ENCODE data around the gene RNF32. TPM values are rescaled to one million over a fixed set of nuclear protein-coding genes. Genes with fewer than 3 reads are reported as not detected.

Gene RNF32
- total RNA-seq, 4 donors from 2014 or later, result 0.85 TPM; not detected in 3

- H3K27me3 ChIP-seq, result no peaks in the 10 kb centered on the region
- TF ChIP-seq POLR2A (IDR thresholded peaks at IDR 0.05), result no peak
- no peak for TF ChIP-seq CTCF (IDR thresholded peaks at IDR 0.05 in 4 of 5, conservative IDR thresholded peaks at IDR 0.05 in 1 of 5)
- H3K4me1 ChIP-seq, result no peaks in the 10 kb centered on the region
- H3K27ac ChIP-seq, result no peak overlapping the region
- intact Hi-C loops (cut with DNase I; ENCODE audit: low total_unique reads), result no loop called here
- H3K4me3 ChIP-seq, result no peak overlapping the region
- DNase-seq (no peak), ATAC-seq (no peak)
- in situ Hi-C loops (cut with MboI; ENCODE audit: low sequenced_read_pairs in 4 of 4), result no loop called here
- peaks cover 3 to 54% of the 10 kb centered on the region in 2 donors for H3K36me3 ChIP-seq
- no peaks in the 10 kb centered on the region for H3K9me3 ChIP-seq
Measured at GRCh38 chr7:156675721-156676120, 35.1 kb downstream of the RNF32 start.

DNA sequence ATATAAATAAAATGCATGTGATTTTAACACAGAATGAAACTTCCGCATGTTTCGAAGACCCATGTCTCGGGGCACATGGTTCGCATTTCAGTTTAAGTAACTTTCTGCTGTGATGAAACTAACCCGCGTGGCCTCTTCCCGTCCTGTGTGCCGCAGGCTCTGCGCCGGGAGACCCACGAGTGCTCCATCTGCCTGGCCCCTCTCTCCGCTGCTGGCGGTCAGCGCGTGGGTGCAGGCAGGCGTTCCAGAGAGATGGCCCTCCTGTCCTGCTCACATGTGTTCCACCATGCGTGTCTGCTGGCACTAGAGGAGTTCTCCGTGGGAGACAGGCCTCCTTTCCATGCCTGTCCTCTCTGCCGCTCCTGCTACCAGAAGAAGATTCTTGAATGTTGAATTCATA is 35.7 kb downstream of the RNF32 start:
- intact Hi-C loops (cut with DNase I; ENCODE audit: low total_unique reads) (no loop called here), in situ Hi-C loops (cut with MboI; ENCODE audit: low sequenced_read_pairs in 4 of 4) (no loop called here)
- TF ChIP-seq CTCF (IDR thresholded peaks at IDR 0.05 in 4 of 5, conservative IDR thresholded peaks at IDR 0.05 in 1 of 5) (no peak), POLR2A (IDR thresholded peaks at IDR 0.05) (no peak)
- DNase-seq (no peak), ATAC-seq (no peak)
- H3K27me3 ChIP-seq, result no peaks in the 10 kb centered on the region
- H3K36me3 ChIP-seq, result peaks cover 3 to 54% of the 10 kb centered on the region in 2 donors
- no peak overlapping the region for H3K27ac ChIP-seq
- no peaks in the 10 kb centered on the region for H3K4me1 ChIP-seq
- H3K9me3 ChIP-seq, result no peaks in the 10 kb centered on the region
- H3K4me3 ChIP-seq, result no peak overlapping the region

- H3K27ac ChIP-seq, result no peak overlapping the region
- in situ Hi-C loops (cut with MboI; ENCODE audit: low sequenced_read_pairs in 4 of 4) (no loop called here), intact Hi-C loops (cut with DNase I; ENCODE audit: low total_unique reads) (no loop called here)
- H3K27me3 ChIP-seq, result no peaks in the 10 kb centered on the region
- ATAC-seq, result no peak
- no peaks in the 10 kb centered on the region for H3K9me3 ChIP-seq
- H3K4me1 ChIP-seq, result no peaks in the 10 kb centered on the region
- H3K4me3 ChIP-seq, result no peak overlapping the region
- peaks cover 3 to 58% of the 10 kb centered on the region in 2 donors for H3K36me3 ChIP-seq
- no peak for TF ChIP-seq POLR2A (IDR thresholded peaks at IDR 0.05)
- DNase-seq, result no peak
Measured at GRCh38 chr7:156677374-156678054, 36.9 kb downstream of the RNF32 start.

DNA sequence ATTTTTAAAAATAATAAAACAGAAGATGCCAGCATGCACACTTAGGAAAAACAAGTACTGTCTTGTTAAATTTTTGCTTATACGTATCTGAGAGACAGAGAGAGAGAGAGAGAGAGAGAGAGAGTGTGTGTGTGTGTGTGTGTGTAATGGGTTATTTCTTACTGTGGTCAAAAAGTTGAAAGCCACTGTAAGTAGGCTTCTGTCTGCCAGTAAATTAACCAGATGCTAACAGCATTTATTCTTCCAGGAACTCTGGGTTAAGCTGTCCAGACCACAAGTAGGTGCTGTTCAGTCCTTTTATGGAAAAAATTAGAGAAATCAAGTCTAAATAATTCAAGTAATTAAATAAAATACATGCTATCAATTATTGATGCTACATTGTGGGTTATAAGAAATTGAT is 39.7 kb downstream of the RNF32 start:
- intact Hi-C loops (cut with DNase I; ENCODE audit: low total_unique reads), result no loop called here
- in situ Hi-C loops (cut with MboI; ENCODE audit: low sequenced_read_pairs in 4 of 4), result no loop called here

DNA sequence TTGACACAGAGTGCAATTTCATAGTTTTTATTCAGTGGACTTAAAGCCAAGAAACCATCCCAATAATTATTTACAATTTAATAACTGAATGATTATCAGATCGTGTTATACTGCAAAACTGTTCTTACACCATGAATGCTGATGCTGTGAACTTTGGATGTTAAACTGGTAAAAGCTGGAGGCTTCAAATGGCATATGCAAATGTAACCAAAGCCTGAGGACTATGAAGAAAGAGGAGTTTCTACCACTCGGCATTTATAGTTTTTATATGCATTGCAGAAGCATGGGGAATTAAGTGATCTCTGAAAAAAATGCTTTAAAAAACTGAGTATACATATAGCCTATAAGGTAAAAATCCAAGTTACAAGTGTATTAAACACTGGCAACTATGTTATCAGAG is 42.4 kb downstream of the RNF32 start:
- Histone ChIP-seq H3K27me3 (no peaks in the 10 kb centered on the region), H3K27ac (no peak overlapping the region), H3K4me3 (no peak overlapping the region), H3K36me3 (peaks cover 3 to 50% of the 10 kb centered on the region in 2 donors), H3K9me3 (no peaks in the 10 kb centered on the region), H3K4me1 (no peaks in the 10 kb centered on the region)
- ATAC-seq, result no peak
- in situ Hi-C loops (cut with MboI; ENCODE audit: low sequenced_read_pairs in 4 of 4), result no loop called here
- intact Hi-C loops (cut with DNase I; ENCODE audit: low total_unique reads), result no loop called here
- DNase-seq, result no peak
- no peak for TF ChIP-seq CTCF (IDR thresholded peaks at IDR 0.05 in 4 of 5, conservative IDR thresholded peaks at IDR 0.05 in 1 of 5)
- no peak for TF ChIP-seq POLR2A (IDR thresholded peaks at IDR 0.05)

More for the DNA sequence above, 39.7 kb downstream of the RNF32 start:
- H3K27me3 ChIP-seq, result no peaks in the 10 kb centered on the region
- H3K4me1 ChIP-seq, result no peaks in the 10 kb centered on the region
- no peak for ATAC-seq
- TF ChIP-seq CTCF (IDR thresholded peaks at IDR 0.05 in 4 of 5, conservative IDR thresholded peaks at IDR 0.05 in 1 of 5) (no peak), POLR2A (IDR thresholded peaks at IDR 0.05) (no peak)
- H3K9me3 ChIP-seq, result no peaks in the 10 kb centered on the region
- H3K4me3 ChIP-seq, result no peak overlapping the region
- H3K36me3 ChIP-seq, result peaks cover 3 to 71% of the 10 kb centered on the region in 2 donors
- H3K27ac ChIP-seq, result no peak overlapping the region
- no peak for DNase-seq
